Stimulated activated CD8-positive, alpha-beta memory T cell treated with anti-CD3 and anti-CD28 coated beads, Interleukin-2, amount 100 ng/mL, for 48 hours (primary cell): Measurements from ENCODE around the gene SOCS3.
"Not testable (repeated sequence)": the region's sequence is repeated elsewhere in the genome, so short reads cannot be mapped to it uniquely, and the experiment has no call there.

Source experiments
- DNase-seq, 2 donors: peaks; one replicate each; pipeline ENCODE4 v3.0.0-alpha.2; 2020; ENCODE audit warnings: low read depth in 2 of 2

The SOCS3 gene

DNA sequence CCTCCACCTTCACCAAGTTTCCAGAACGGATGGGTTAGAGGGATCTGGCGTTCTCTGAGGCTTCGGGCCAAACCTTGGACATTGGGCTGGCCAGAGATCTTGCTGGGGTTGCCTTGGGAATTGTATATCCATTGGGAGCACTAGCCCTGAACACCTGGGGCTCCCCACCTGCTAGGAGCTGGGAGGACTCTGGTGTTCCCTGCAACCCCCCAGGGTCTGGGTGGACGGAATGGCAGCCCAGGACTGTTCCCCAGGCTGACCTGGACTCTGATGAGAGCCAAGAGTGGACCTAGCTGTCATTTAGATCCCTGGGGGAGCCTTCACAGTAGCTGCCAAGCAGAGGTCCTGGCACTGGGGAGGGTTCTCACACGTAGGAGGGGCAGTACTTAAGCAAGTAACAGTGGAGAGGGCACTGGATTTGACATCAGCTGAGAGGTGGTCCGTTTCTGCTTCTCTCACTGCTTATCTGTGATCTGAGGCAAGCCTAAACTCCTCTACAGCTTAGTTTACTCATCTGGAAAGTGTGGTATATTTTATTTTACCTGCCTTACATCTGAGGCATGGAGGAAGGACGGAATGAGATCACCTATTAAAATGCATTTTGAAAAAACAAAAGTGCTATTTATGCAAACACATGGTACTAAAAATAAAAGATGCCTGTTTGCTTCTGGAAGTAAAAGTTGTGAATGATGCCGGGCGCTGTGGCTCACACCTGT is 11.7 kb downstream of the SOCS3 start:
- DNase-seq: no peak

DNA sequence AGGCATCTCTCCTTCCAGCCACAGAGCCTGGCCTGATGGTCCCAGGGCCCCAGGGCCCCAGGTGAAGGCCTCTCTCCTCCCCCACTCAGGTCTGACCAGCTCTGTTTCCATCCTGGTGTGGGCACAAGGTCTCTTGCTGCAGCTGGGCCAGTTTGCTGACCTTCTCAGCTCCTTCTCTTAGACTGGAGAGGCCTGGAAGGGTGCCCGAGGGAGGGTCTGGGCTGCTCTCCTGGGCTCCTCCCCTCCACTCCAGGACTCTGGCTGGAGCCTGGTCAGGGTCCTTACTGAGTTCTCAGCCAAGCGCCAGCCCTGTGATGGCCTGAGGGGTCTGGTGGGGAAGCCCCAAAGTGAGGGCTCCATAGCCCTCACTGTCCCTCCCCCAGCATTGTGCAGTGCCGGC is 12.4 kb downstream of the SOCS3 start:
- DNase-seq: no peak

DNA sequence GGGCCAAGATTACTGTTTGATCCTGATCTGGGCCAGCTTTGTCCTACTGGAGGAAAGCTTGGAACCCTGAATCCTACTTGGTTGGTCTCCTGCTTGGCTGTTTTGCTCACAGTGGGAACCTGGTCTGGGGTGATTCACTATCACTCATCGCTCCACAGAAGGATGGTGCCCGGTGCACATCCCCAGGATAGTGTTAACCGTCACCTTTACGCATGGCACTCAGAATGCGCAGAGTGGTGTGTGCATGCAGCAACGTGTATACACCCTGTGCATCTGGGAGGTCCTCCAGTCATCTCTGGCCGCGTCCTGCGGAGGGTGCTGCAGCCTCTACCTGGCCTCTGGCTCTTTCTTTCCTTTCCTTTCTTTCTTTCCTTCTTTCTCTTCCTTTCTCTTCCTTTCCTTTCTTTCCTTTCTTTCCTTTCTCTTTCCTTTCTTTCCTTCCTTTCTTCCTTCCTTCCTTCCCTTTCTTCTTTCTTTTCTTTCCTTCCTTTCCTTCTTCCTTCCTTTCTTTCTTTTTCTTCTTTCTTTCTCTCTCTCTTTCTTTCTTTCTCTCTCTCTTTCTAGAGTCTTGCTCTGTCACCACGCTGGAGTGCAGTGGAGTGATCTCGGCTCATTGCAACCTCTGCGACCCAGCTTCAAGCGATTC is 13.1 kb downstream of the SOCS3 start:
- DNase-seq: no peak

DNA sequence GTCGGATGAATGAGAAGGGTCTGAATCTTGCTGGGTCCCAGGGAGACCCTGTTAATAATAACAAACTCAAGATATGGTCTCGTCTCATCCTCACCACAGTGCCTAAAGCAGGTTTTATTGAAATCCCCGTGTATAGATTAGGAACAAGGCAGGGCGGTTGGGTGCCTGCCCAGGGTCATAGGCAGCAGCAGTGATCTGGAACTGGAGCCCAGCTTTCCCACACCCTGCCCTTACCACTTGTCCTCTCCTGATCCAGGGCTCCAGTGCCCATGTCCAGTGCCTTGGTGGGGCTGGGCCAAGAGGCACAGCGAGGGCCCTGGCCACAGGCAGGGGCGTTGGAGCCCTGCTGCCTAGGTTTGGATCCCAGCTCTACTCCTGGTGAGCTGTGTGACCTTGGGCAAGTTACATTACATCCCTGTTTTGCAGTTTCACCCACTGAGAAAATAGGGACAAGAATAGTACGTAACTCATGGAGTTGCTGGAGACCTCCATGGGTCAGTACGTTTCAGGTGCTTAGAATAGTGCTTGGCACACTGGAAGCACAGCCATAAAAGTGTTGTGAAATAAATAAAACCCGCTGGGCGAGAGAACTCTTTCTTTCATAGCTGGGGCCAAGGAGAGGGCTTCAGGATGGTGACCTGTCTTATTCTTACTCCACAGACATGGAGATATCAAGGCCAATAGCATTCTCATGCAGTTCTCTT is 13.9 kb downstream of the SOCS3 start:
- DNase-seq: no peak

DNA sequence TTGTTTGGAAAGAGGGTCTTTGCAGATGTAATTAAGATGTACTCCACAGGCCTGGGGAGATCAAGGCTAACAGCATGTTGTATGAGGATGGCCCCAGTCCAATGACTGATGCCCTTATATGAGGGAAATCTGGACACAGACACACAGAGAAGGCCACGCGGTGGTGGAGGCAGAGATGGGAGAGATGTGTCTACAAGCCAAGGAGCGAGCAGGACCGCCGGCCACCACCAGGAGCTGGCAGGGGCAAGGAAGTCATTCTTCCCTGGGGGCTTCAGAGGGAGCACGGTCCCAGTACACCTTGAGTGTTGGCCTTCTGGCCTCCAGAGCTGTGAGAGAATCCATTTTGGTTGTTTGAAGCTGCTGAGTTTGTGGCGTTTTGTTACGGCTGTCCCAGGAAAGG is 14.7 kb downstream of the SOCS3 start:
- DNase-seq: no peak

DNA sequence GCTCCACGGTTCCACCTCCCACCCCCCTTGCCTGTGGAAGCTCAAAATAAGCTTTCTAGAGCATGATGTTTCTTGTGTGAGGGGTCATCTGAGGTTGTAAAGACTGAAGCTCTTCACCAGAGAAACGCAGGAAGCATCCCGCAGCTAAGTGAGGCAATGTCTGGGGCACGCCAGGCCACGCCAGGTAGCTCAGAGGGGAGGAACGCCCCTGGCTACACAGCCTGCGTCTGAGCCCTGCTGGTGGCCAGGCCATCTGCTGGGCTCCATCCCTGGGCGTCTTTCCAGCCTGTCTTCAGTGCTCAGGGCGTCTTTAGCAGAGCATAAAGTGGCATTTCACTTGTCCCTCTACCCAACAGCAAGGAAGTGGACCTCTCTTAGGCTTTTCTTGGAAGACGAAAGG is 15.2 kb downstream of the SOCS3 start:
- DNase-seq: no peak

DNA sequence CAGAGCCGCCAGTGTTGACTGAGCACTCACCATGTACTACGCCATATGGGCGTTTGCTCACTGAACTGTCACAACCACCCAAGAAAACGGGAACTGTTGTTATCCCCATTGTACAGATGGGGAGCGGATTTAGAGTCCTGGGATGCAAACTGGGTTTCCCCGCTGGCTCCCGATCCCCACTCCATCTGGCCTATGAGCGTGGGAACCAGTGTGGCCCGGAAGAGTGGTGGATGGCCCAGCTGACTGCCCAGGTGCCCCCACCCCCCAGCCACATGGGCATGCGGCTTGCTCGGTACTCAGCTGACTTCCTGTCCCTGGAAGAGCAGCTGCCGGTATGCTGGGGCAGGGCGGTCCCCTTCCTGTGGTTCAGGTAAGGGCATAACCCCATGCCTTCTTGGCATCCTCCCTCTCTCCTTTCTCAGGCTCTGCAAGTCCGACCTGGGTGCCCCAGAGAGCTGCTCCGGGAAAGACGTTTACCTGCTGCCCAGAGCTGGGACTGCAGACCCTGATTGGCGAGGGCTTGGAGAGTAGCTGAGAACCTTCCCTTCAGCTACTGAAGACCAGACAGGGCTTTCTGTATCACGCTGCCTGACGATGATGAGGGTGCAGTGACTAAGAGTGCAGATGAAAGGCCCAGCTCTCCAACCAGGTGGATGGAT is 16.2 kb downstream of the SOCS3 start:
- peak in 1 of 2 donors; percentile 57 for DNase-seq

DNA sequence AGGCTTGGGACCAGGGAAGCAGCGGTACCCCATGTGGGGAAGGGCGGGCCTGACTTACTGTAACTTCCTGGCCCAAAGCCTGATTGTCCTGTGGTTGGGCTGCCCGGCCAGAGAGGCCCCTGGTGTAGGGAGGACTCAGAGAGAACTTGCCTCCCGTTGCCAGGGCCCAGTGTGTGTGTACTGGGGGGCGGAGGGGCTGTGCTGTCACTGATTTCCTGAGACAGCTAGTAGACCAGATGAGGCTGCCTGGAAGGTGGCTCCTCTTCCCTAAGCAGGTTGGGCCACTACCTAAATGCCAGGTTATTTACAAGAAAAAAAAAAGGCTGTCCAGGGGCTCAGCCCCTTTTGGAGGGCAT is 16.7 kb downstream of the SOCS3 start:
- no peak for DNase-seq

DNA sequence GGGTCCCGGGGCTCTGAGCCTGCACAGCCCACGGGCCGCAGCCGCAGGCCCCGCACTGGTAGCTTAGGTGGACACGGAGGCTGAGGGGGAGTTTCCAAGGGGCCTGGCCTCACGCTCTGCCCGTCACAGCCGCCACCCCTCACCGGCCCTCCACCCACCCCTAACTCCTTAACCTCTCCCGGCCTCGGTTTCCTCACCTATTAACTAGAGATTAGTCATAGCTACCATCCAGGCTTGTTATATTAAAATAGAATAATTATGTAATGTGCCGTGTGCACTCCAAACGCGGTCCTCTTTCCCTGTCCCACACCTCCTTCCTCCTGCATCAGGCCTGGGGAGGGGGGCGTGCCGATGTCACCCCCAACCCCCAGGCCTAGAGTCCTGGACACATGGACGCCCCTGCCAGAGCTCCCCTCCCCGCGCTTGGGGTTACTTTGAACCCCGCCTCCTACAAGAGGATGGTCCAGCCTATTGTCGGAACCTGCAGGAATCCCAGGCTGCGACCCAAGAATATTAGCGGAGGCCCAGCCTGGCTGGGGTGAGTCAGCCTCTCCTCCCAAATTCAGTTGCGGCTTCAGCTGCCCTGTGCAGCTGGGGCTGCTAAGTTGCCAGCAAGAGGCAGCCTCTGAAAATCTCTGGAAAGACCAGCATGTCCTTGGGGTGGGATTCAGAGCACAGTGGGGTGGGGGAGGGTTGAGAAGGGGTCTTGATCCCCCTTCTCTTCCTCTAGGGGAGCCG is 17.3 kb downstream of the SOCS3 start:
- no peak for DNase-seq

DNA sequence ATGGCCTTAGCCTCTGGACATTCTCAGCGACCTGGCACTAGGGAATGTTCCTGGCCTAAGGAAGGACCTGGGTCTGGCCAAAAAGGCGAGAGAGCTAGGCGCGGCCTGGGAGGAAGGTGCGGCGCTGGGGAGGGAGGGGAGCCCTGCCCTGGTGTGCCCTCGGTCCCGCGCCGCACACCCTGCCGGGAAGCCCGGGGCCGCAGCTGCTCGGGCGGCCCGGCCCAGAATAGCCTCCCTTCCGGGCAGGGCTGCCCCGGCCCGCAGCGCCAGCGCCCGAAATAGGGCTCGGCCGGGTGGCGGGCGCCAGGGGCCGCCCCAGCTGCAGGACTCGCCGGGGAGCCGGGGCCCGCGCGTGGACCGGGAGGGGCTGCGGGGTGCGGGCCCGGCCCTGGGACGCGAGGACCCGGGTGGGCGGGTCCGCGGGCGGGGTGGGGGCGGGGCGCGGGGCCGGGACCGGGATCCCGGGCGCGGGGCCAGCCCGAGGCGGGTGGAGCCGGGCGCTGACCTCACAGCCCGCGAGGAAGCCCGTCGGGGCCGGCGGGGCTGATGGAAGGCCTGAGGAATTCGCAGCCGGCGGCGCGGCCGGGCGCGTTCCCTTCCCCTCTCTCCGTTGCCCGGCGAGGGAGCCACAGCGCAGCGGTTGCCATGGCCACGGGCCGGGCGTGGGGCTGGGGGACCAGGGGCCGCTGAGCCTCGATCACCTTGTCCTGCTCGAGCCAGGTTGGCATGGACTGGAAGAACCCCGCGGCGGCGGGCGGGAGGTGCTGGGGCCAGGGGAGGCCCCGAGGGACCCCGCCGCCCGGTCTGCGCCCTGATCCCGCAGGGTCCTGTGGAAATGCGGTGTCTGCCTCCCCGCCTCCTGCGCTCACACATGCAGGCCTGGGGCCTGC is 18.1 kb downstream of the SOCS3 start:
- DNase-seq: no peak

DNA sequence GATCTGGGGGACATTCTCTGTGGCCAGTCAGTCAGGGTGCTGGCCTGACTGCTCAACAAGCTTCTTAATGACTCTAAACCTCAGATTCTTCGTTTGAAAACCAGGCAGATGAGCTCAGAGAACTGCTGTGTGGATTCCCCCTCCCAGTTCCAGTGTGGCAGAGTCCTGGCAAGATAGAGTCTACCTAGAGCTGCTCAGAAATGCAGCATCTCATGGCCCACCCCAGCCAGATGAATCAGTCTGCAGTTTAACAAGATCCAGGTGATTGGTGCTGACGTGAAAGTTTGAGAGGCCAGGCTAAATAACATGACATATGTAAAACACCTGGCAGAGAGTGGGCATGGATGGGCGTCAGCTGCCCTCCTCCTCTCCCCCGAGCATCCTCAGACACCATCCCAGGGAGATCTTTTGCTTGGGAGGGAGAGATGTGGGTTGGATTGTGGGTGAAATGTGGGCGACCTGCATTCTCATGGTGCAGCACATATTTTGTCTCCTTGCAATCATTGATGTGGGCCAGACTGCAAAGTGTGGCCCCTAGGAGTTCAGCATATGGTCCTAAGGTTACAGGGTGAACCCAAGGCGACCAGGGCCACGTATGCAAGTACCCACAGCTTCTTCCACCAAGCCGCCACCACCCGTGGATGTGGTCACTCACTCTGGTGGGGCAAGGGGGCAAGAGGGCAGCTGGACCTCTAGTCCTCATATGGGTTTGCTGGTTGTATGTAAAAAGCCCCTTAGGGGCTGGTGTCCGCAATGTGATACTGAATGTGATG is 19.5 kb downstream of the SOCS3 start:
- no peak for DNase-seq

DNA sequence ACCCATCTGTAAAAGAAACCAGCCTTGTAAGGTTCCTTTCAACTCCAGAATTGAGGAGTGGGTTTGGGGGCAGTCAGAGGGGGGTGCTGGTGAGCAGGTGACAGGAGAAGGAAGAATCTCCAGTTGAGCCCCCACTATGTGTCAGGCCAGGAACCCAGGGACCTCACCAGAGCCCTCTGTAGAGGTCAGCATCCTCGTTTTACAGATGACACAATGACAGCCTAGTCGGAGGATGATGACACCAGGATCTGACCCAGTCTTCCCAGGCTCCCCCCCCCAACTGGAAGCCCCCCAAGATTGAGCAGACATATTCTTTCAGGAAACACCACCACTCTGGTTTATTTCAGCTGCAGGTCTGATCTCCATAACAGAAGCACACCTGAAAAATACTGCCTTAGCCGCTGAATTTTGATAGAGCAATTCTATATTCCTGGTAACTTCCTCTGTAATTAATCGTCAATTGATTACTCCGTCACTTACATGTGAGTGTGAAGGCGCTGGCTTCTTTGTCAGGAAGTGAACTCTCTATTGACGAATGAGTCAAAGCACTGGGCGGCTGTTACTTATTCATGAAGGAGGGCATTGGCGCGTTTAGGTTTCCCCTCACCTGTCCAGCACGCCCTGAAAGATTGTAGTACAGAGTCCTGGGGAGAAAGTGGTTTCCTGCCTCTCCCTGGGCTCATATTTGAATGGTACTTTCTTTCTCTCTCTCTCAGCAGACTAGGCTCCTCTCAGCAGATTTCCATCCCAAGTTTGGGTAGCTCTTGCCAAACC is 21.2 kb downstream of the SOCS3 start:
- no peak for DNase-seq

DNA sequence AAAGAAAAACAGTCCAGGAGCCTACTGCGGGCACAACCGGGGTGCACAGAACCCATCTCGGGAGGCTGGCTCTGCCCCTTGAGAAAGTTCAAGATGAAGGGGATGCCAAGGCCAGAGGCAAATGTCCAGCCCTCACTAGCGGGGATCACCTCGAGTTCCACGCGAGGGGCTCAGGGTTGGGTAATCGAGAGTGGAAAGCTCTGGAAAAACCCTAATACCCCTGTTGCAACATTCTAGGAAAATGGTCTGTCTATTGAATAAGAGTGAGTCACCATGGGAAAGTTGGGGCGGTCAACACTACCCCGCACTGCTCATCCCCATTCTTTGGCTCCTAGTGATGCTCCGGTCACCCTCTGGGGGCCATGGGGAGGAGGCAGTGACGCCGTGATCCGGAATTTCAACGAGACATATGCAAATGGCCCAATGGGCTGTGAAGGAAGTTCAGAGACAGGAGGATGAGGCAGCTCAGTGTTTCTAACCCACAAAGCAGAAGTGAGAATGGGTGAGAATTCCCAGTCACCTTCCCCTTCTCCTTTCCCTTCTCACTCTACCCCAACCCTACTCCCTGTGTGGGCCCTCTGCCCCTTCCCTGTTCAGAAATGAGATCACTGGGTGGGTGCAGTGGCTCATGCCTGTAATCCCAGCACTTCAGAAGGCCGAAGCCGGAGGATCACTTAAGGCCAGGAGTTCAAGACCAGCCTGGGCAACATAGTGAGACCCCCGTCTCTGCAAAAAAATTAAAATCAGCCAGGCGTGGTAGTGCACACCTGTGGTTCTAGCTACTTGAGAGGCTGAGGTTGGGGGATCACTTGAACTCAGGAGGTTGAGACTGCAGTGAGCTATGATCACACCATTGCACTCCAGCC is 22.4 kb downstream of the SOCS3 start:
- DNase-seq: no peak

DNA sequence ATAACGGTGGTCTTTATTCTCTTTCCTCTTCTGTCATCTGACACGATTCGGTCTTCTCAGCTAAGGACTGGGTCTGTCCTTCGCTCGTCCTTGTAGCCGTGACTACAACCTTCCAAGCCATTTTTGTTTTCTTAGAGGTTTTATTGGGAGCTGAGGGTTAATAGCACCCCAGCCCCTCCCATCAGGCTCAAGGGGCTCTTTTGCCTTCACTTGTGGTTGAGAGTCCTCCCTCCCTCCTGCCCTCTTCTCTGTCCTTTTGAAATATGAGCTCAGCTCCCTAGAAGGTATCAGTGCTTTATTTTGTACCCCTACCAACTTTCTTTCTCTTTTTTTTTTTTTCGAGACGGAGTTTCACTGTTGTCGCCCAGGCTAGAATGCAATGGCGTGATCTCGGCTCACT is 24.7 kb downstream of the SOCS3 start:
- DNase-seq: no peak

DNA sequence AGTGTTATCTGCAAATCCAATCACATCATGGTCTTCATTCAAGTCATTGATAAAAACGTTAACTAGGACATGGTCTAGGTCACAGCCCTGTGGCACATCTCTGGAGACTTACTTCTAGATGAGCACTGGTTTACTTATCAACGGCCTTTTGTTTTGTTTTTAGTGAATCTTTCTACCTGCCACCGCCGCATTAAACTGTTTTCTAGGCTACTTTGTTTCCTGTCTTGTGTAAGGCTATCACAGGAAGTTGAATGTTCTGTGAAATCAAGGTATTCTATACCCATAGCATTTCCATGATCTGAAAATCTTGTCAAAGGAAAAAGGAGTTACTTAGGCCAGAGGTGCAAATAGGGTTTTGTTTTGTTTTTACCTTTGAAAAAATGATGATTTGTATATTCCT is 26.9 kb downstream of the SOCS3 start:
- no peak for DNase-seq

DNA sequence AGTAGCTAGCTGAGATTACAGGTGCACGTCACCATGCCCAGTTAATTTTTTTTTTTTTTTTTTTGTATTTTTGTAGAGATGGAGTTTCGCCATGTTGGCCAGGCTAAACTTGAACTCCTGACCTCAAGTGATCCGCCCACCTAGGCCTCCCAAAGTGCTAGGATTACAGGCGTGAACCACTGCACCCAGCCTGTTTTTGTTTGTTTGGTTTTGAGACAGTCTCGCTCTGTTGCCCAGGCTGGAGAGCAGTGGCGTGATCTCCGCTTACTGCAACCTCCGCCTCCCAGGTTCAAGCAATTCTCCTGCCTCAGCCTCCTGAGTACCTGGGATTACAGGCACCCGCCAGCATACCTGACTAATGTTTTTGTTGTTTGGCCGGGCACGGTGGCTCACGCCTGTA is 28.5 kb downstream of the SOCS3 start:
- DNase-seq: not testable (repeated sequence)

DNA sequence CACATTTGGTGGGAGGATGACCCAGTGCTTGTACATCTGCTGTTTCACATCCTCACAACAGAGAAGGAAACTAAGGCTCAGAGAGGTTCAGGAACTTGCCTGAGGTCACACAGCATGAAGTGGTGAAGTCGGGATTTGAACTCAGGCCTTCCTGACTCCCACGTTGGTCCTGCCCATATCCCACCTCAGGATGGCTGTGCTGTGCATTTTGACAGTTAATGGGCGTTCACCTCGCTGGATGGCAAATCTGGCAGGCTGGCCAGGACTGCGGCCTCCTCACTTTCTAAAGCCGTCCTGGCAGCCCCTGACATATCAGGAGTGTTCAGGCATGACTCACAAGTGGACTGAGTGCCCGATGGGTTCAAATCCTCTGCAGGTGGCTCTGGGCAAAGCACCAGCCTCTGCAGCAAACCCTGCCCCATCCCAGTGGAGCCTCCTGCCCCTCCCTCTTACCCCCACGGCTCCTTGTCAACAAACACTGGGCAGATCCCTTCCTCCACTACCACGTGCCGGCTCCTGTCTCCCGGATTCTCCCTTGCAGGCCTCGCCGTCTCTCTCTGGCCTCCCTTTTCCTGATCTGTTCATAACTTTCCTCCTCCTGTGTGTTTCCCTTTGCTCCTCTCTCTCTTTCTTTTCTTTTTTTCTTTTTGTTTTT is 29.2 kb downstream of the SOCS3 start:
- DNase-seq: no peak
